K562 (cell line): ENCODE data around the gene NDUFAF4. TPM values are rescaled to one million over a fixed set of nuclear protein-coding genes. Genes with fewer than 3 reads are reported as not detected.

Source experiments
- ATAC-seq: fragments of 200-7000 bp; cut with Tn5 transposase; 3 replicates; pipeline ENCODE4 v1.9.1; 2020; ENCODE audit warnings: moderate library complexity
- BruUV-seq: library from RNA; stranded (reverse); fragments of 400-500 nt; replicated peaks from 2 replicates; lab custom pipeline; 2021; lab: Mats Ljungman, UMichigan
- CTCF ChIA-PET: fragments of 300-600 bp; formaldehyde crosslinking; extraction: SDS; loops from one replicate; lab custom pipeline; 2021; ENCODE audit warnings: low intra/inter-chr PET ratio; lab: Yijun Ruan, JAX
- POLR2A ChIA-PET: fragments of 300-600, 350-650 bp; sonication (Branson Sonifier 250); formaldehyde crosslinking; extraction: SDS; loops from one replicate; lab custom pipeline; 2021; ENCODE audit warnings: antibody characterized with exemption, inconsistent platforms; lab: Yijun Ruan, JAX
- DNase-seq, 4 experiments: peaks; one replicate each; pipeline versions ENCODE4 v3.0.0 to v3.0.0-alpha.2; 2011 to 2018; ENCODE audit warnings: low spot score in 3 of 4, mixed read lengths in 3 of 4; ENCODE audit errors: extremely low read depth in 1 of 4
- FAIRE-seq: peaks from 2 replicates; lab custom pipeline; 2011; peaks lifted over from hg19 to GRCh38; lab: Jason Lieb, UNC
- H2AFZ ChIP-seq: 2 replicates; pipeline ENCODE4 v1.6.0; 2011; ENCODE audit warnings: low read depth, low read length, control low read depth, inconsistent platforms
- H3K27ac ChIP-seq: fragments of 200-600 bp; 3 replicates; pipeline ENCODE4 v1.8.0; 2011; ENCODE audit warnings: low read depth, mild to moderate bottlenecking, control low read depth, inconsistent platforms, low read length, moderate library complexity, mixed read lengths; ENCODE audit errors: extremely low read depth
- H3K27me3 ChIP-seq, 2 experiments: fragments of 300-600 bp in 1 of 2; 2 replicates in 1 of 2; 3 replicates in 1 of 2; pipeline versions ENCODE4 v1.6.0 to v1.8.0; 2011; ENCODE audit warnings: inconsistent platforms in 2 of 2, low read length in 2 of 2, mild to moderate bottlenecking in 1 of 2, mixed read lengths in 1 of 2, moderate library complexity in 1 of 2; ENCODE audit not compliant: control insufficient read depth in 2 of 2, insufficient read depth in 2 of 2
- H3K36me3 ChIP-seq: fragments of 300-600 bp; 3 replicates; pipeline ENCODE4 v1.8.0; 2011; ENCODE audit warnings: mild to moderate bottlenecking, low read length, inconsistent platforms; ENCODE audit not compliant: control insufficient read depth, insufficient read depth
- H3K4me1 ChIP-seq, 2 experiments: fragments of 200-600 bp in 1 of 2; replicated peaks in 1 of 2; 2 replicates in 1 of 2; 3 replicates in 1 of 2; pipeline versions ENCODE4 v1.5.1 to v1.8.0; 2011; ENCODE audit warnings: inconsistent platforms in 2 of 2, low read length in 2 of 2, mild to moderate bottlenecking in 1 of 2, mixed read lengths in 1 of 2, moderate library complexity in 1 of 2; ENCODE audit not compliant: control insufficient read depth in 2 of 2, insufficient read depth in 2 of 2
- H3K4me2 ChIP-seq: 2 replicates; pipeline ENCODE4 v1.6.1; 2011; ENCODE audit warnings: low read length, control low read depth, inconsistent platforms, mixed read lengths; ENCODE audit not compliant: insufficient read depth
- H3K4me3 ChIP-seq: fragments of 200-600 bp; sonication (generic), shearing (Covaris generic); 2 replicates; pipeline ENCODE4 v1.5.1; 2016; ENCODE audit warnings: control low read depth, inconsistent platforms
- H3K79me2 ChIP-seq: fragments of 200-600 bp; 3 replicates; pipeline ENCODE4 v1.8.0; 2011; ENCODE audit warnings: low read length, inconsistent platforms; ENCODE audit not compliant: control insufficient read depth, insufficient read depth
- H3K9ac ChIP-seq, 2 experiments: 2 replicates each; pipeline versions ENCODE4 v1.6.0 to v1.6.1; 2011; ENCODE audit warnings: low read depth in 2 of 2, low read length in 2 of 2, control low read depth in 1 of 2, inconsistent platforms in 1 of 2, mild to moderate bottlenecking in 1 of 2, mixed read lengths in 1 of 2; ENCODE audit not compliant: insufficient read depth in 1 of 2
- H3K9me1 ChIP-seq: one replicate; pipeline ENCODE4 v1.6.0; 2011; ENCODE audit warnings: inconsistent platforms, mild to moderate bottlenecking, low read length, moderate library complexity; ENCODE audit not compliant: control insufficient read depth, insufficient read depth
- H3K9me3 ChIP-seq: replicated peaks from 2 replicates; pipeline ENCODE4 v1.5.1; 2011; ENCODE audit warnings: low read depth, low read length, inconsistent platforms; ENCODE audit not compliant: control insufficient read depth, insufficient read depth
- H4K20me1 ChIP-seq: replicated peaks from 2 replicates; pipeline ENCODE4 v1.6.1; 2011; ENCODE audit warnings: low read length, inconsistent platforms, mixed read lengths; ENCODE audit not compliant: control insufficient read depth, insufficient read depth
- BRD4 ChIP-seq: fragments of 200-600 bp; sonication (generic); IDR thresholded peaks from 2 replicates; pipeline ENCODE4 v1.6.1; 2017; ENCODE audit warnings: inconsistent platforms
- CGGBP1 ChIP-seq: fragments of 250-450 bp; sonication (Bioruptor Pico); IDR thresholded peaks from 2 replicates; pipeline ENCODE4 v1.9.0; 2021; ENCODE audit warnings: mild to moderate bottlenecking
- ELF1 ChIP-seq: fragments of 200-800 bp; sonication (Bioruptor generic); IDR thresholded peaks from 2 replicates; pipeline ENCODE4 v1.6.1; 2016; ENCODE audit warnings: missing genetic modification characterization, missing compliant biosample characterization
- FOXK2 ChIP-seq, 2 experiments: fragments of 450-650 bp; IDR thresholded peaks in 1 of 2; conservative IDR thresholded peaks in 1 of 2; 2 replicates each; pipeline ENCODE4 v1.6.1; 2016; ENCODE audit warnings: low read depth in 2 of 2, mild to moderate bottlenecking in 1 of 2
- KDM1A ChIP-seq, 2 experiments: fragments of 450-650 bp; IDR thresholded peaks; 2 replicates each; pipeline ENCODE4 v1.6.1; 2016; ENCODE audit warnings: mild to moderate bottlenecking in 2 of 2
- LEF1 ChIP-seq: fragments of 450-650 bp; IDR thresholded peaks from 2 replicates; pipeline ENCODE4 v1.6.1; 2016; ENCODE audit warnings: mild to moderate bottlenecking
- MECOM ChIP-seq: fragments of 250-450 bp; sonication (Bioruptor Pico); IDR thresholded peaks from 2 replicates; pipeline ENCODE4 v1.8.0; 2022; ENCODE audit warnings: inconsistent platforms
- NRF1 ChIP-seq, 2 experiments: fragments of 450-650 bp; IDR thresholded peaks in 1 of 2; conservative IDR thresholded peaks in 1 of 2; 2 replicates each; pipeline ENCODE4 v1.6.1; 2014; ENCODE audit warnings: mild to moderate bottlenecking in 2 of 2
- RAD51 ChIP-seq: fragments of 450-650 bp; IDR thresholded peaks from 2 replicates; pipeline ENCODE4 v1.7.1; 2016; ENCODE audit warnings: low read depth, mild to moderate bottlenecking, borderline replicate concordance
- RFX1 ChIP-seq: fragments of 450-650 bp; IDR thresholded peaks from 2 replicates; pipeline ENCODE4 v1.6.1; 2016; ENCODE audit warnings: mild to moderate bottlenecking, moderate library complexity
- RUNX1 ChIP-seq: sonication (generic); IDR thresholded peaks from 2 replicates; pipeline ENCODE4 v1.6.1; 2016; ENCODE audit warnings: antibody characterized with exemption, low read depth
- SAFB ChIP-seq: fragments of 200-400 bp; formaldehyde crosslinking; IDR thresholded peaks from 2 replicates; pipeline ENCODE4 v1.6.1; 2017; ENCODE audit warnings: low read depth, low read length, borderline replicate concordance
- SMAD4 ChIP-seq: fragments of 250-450 bp; sonication (Bioruptor Pico); conservative IDR thresholded peaks from 2 replicates; pipeline ENCODE4 v1.8.0; 2021; ENCODE audit warnings: inconsistent platforms, mild to moderate bottlenecking, moderate library complexity
- TAF1 ChIP-seq: IDR thresholded peaks from 2 replicates; pipeline ENCODE4 v1.6.1; 2011; ENCODE audit warnings: mild to moderate bottlenecking, low read length, moderate library complexity; ENCODE audit not compliant: insufficient read depth, control insufficient read depth, severe bottlenecking; ENCODE audit errors: extremely low read depth
- ZFX ChIP-seq: sonication (generic); formaldehyde crosslinking; IDR thresholded peaks from 2 replicates; pipeline ENCODE4 v1.8.0; 2022; ENCODE audit warnings: mild to moderate bottlenecking, missing genetic modification reagents, moderate library complexity
- ZNF133 ChIP-seq: fragments of 250-450 bp; sonication (Bioruptor Pico); IDR thresholded peaks from 2 replicates; pipeline ENCODE4 v1.4.0; 2020; ENCODE audit warnings: mild to moderate bottlenecking
- ZNF165 ChIP-seq: fragments of 250-450 bp; sonication (Bioruptor Pico); IDR thresholded peaks from 2 replicates; pipeline ENCODE4 v1.4.0; 2020; ENCODE audit warnings: borderline replicate concordance
- ZNF282 ChIP-seq: sonication (generic); formaldehyde crosslinking; IDR thresholded peaks from 2 replicates; pipeline ENCODE4 v1.8.1; 2023; ENCODE audit warnings: missing genetic modification reagents
- WGBS: fragments of 100-300 bp; shearing (Covaris generic); methylation state at CpG from one replicate; pipeline ENCODE4 v1.1.6; 2016; ENCODE audit warnings: low coverage, mixed read lengths; ENCODE audit not compliant: insufficient coverage; ENCODE audit errors: missing lambda C conversion rate; 5-methylcytosine and 5-hydroxymethylcytosine counted together
- in situ Hi-C: fragments of 300-500 bp; cut with MboI; formaldehyde crosslinking; loops from 4 replicates; pipeline ENCODE4 v1.15.0; 2018; ENCODE audit warnings: inconsistent platforms, mixed read lengths
- intact Hi-C: fragments of 100-400 bp; cut with micrococcal nuclease; formaldehyde crosslinking; loops from 2 replicates; pipeline ENCODE4 v1.14.2; 2022
- polyA plus RNA-seq, 8 experiments: library from polyadenylated mRNA; depleted of rRNA in 4 of 8; stranded (reverse) in 5 of 8; unstranded in 3 of 8; fragments of >200 nt; fragmentation: Nextera tagmentation in 2 of 8; fragmentation: Illumina TruSeq in 1 of 8; extraction: Ambion mirVana in 2 of 8; extraction: Trizol in 1 of 8; gene quantifications; 2 replicates each; pipeline versions ENCODE4 v1.2.1 to v1.2.3, GENCODE V29; 2011 to 2014; ENCODE audit warnings: inconsistent platforms in 1 of 8, missing spikeins in 1 of 8
- total RNA-seq, 7 experiments: library from RNA; depleted of rRNA in 6 of 7; stranded (reverse); fragments of >200 nt in 6 of 7; fragmentation: Illumina TruSeq in 2 of 7; extraction: Trizol in 2 of 7; gene quantifications; 2 replicates each; pipeline versions ENCODE4 v1.2.1 to v1.2.3, GENCODE V29; 2011 to 2021; ENCODE audit warnings: low replicate concordance in 1 of 7
- TF ChIP-seq, protein P1 (sequence below): sonication (generic); IDR thresholded peaks from 2 replicates; pipeline ENCODE4 v1.6.1; 2016
- TF ChIP-seq, protein P2 (sequence below): fragments of 450-650 bp; IDR thresholded peaks from 2 replicates; pipeline ENCODE4 v1.6.1; 2016; ENCODE audit warnings: mild to moderate bottlenecking

The NDUFAF4 gene
- total and polyA plus RNA-seq, 9 of the 15 experiments (the other 6 are each of a cell fraction or from before 2014, with no cell fraction given), result 45.0 to 418 (median 136) TPM

DNA sequence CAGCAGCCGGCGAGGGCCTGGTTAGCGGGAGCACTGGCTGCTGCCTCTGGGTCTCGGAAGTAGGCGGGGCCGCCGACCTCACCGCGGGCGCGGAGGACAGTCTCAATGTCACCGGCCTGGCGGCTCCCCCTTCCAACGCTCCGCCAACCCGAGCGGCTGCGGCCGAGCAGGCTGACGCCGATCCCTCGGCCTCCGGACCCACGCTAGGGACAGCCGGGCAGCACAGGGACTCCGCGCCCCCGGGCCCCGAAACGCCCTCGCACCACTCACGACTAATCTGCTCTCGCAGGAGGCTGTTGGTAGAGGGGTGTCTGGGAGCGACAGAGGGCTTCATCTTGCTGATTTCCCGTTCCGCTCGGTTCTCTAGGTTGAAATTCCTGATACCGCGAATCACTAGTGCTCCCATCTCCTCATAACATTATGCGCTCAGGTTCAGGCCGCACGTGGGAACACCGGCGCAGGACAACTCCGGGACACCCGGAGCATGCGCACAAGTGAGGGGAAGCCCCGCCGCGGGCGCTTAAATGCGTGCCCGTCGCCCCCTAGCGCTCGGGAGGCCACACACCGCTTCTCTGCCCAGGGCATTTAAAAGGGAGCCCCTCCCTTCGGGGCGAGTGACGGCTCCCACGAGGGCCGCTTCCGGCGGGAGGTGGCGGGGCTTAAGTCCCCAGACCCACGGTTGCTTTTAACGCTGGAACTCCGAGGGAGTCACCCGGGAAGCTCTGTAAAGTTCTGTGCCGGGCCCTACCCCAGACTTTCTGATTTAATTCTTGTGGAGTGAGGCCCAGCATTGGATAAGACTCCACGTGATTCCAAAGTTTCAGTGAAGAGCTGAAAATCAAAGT lies at the start of gene NDUFAF4 (continued):
- TF ChIP-seq ZNF165 (CRISPR knock-in tag), result no peak
- TF ChIP-seq SMAD4, result peak; percentile 44; the same call in 1 of the 2 replicates
- TF ChIP-seq RAD51, result no peak
- TF ChIP-seq, protein P1, sequence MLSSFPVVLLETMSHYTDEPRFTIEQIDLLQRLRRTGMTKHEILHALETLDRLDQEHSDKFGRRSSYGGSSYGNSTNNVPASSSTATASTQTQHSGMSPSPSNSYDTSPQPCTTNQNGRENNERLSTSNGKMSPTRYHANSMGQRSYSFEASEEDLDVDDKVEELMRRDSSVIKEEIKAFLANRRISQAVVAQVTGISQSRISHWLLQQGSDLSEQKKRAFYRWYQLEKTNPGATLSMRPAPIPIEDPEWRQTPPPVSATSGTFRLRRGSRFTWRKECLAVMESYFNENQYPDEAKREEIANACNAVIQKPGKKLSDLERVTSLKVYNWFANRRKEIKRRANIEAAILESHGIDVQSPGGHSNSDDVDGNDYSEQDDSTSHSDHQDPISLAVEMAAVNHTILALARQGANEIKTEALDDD, result no peak
- TF ChIP-seq NRF1 (conservative IDR thresholded peaks at IDR 0.05 in 1 of 2, IDR thresholded peaks at IDR 0.05 in 1 of 2), result peak; percentile 95 to 96
- no peak for TF ChIP-seq ZNF282

DNA sequence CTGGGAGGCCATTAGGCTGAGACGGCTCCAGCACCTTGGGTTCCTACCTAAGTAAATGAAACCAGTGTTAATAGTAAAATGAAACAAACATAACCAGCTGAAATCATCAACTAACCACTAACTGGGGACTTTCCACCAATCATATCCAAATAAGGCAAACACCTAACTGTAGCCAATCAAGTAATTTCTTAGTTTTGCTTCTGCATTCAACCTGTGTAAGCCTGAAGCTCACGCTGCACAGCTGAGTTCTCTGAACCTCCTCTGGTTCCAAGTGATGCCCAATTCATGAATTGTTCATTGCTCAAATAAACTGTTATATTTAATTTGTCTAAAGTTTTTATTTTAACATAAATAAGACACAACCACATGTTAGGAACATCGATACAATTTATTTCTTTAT lies 49.4 kb upstream of the NDUFAF4 start:
- H3K79me2 ChIP-seq, result no peaks in the 10 kb centered on the region
- H3K27ac ChIP-seq, result no peak overlapping the region
- no TSS peak for BruUV-seq
- H3K4me1 ChIP-seq, result no peaks in the 10 kb centered on the region
- H2AFZ ChIP-seq, result no peak overlapping the region
- H3K36me3 ChIP-seq, result no peaks in the 10 kb centered on the region
- FAIRE-seq (no peak), ATAC-seq (no peak), DNase-seq (no peak)
- no peaks in the 10 kb centered on the region for H3K9me3 ChIP-seq
- H3K9me1 ChIP-seq, result no peaks in the 10 kb centered on the region
- POLR2A ChIA-PET, result no interaction called here
- CTCF ChIA-PET, result no interaction called here
- intact Hi-C loops, result no loop called here
- WGBS, result 9% methylated on average over 3 of the region's 3 CpGs
- H4K20me1 ChIP-seq, result no peaks in the 10 kb centered on the region
- no peak overlapping the region for H3K4me2 ChIP-seq
- H3K9ac ChIP-seq, result no peak overlapping the region
- peaks cover 5 to 12% of the 10 kb centered on the region in 2 experiments; a peak in 4 of 5 replicates for H3K27me3 ChIP-seq
- in situ Hi-C loops, result no loop called here
- H3K4me3 ChIP-seq, result no peak overlapping the region
- TF ChIP-seq RUNX1 (no peak), CGGBP1 (CRISPR knock-in tag) (no peak), ZNF133 (CRISPR knock-in tag) (no peak), BRD4 (no peak), SAFB (no peak), ELF1 (tag) (no peak), RFX1 (no peak), FOXK2 (conservative IDR thresholded peaks at IDR 0.05 in 1 of 2, IDR thresholded peaks at IDR 0.05 in 1 of 2; ENCODE audit: low read depth in 2 of 2) (no peak), ZFX (no peak), KDM1A (IDR thresholded peaks at IDR 0.05) (no peak), TAF1 (no peak), MECOM (CRISPR knock-in tag) (no peak), LEF1 (no peak)
- TF ChIP-seq, protein P2, sequence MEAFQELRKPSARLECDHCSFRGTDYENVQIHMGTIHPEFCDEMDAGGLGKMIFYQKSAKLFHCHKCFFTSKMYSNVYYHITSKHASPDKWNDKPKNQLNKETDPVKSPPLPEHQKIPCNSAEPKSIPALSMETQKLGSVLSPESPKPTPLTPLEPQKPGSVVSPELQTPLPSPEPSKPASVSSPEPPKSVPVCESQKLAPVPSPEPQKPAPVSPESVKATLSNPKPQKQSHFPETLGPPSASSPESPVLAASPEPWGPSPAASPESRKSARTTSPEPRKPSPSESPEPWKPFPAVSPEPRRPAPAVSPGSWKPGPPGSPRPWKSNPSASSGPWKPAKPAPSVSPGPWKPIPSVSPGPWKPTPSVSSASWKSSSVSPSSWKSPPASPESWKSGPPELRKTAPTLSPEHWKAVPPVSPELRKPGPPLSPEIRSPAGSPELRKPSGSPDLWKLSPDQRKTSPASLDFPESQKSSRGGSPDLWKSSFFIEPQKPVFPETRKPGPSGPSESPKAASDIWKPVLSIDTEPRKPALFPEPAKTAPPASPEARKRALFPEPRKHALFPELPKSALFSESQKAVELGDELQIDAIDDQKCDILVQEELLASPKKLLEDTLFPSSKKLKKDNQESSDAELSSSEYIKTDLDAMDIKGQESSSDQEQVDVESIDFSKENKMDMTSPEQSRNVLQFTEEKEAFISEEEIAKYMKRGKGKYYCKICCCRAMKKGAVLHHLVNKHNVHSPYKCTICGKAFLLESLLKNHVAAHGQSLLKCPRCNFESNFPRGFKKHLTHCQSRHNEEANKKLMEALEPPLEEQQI, result no peak
